ENCODE measurements around the gene ABHD12. TPM values are rescaled to one million over a fixed set of nuclear protein-coding genes. Genes with fewer than 3 reads are reported as not detected.
A peak's percentile ranks its signal among the peaks of the same experiment; 100 is the strongest.

The ABHD12 gene
- total and polyA plus RNA-seq, 2 experiments from 2014 or later, result 69.5 to 187 TPM

GRCh38 chr20:25356271-25356933 is 34.2 kb downstream of the ABHD12 start:
- peak overlapping the region; percentile 54 for H3K27ac ChIP-seq
- H3K4me1 ChIP-seq (ENCODE audit: insufficient read depth), result peaks cover 42% of the 10 kb centered on the region

GRCh38 chr20:25355866-25356265 is 34.8 kb downstream of the ABHD12 start:
- WGBS (ENCODE audit: low lambda C conversion rate, missing lambda C conversion rate), result 95% methylated on average over 2 of the region's 2 CpGs

More at GRCh38 chr20:25356271-25356933, 34.2 kb downstream of the ABHD12 start:
- H3K9me2 ChIP-seq (replicated peaks; ENCODE audit: insufficient read depth), result no peaks in the 10 kb centered on the region
- no peaks in the 10 kb centered on the region for H3K9me3 ChIP-seq (ENCODE audit: low read depth)
- no peaks in the 10 kb centered on the region for H3K27me3 ChIP-seq
- peaks cover 81% of the 10 kb centered on the region for H3K79me2 ChIP-seq
- WGBS (ENCODE audit: low lambda C conversion rate, missing lambda C conversion rate), result 74% methylated on average over 10 of the region's 10 CpGs
- no peak overlapping the region for H3K4me3 ChIP-seq
- no peak overlapping the region for H3K4me2 ChIP-seq
- H2AFZ ChIP-seq, result no peak overlapping the region
- no peak for DNase-seq (ENCODE audit: low spot score)
- TF ChIP-seq EZH2 (IDR thresholded peaks at IDR 0.05; ENCODE audit: borderline replicate concordance), result no peak
- no peak for TF ChIP-seq EZH2phosphoT487 (IDR thresholded peaks at IDR 0.05; ENCODE audit: low read depth, severe bottlenecking, unreplicated experiment)
- no peak for TF ChIP-seq CTCF (IDR thresholded peaks at IDR 0.05; ENCODE audit: poor library complexity)
- H4K20me1 ChIP-seq (ENCODE audit: insufficient read depth, poor library complexity, severe bottlenecking), result peaks cover 3% of the 10 kb centered on the region
- H3K36me3 ChIP-seq (replicated peaks; ENCODE audit: insufficient read depth, low read depth), result no peaks in the 10 kb centered on the region

GRCh38 chr20:25355011-25355595 is 35.5 kb downstream of the ABHD12 start:
- no peak overlapping the region for H2AFZ ChIP-seq
- no peak overlapping the region for H3K4me3 ChIP-seq
- H3K9me2 ChIP-seq (replicated peaks; ENCODE audit: insufficient read depth), result no peaks in the 10 kb centered on the region
- no peak for DNase-seq (ENCODE audit: low spot score)
- peak overlapping the region; percentile 49 for H3K4me2 ChIP-seq
- peaks cover 35% of the 10 kb centered on the region for H3K4me1 ChIP-seq (ENCODE audit: insufficient read depth)
- peaks cover 3% of the 10 kb centered on the region for H4K20me1 ChIP-seq (ENCODE audit: insufficient read depth, poor library complexity, severe bottlenecking)
- WGBS (ENCODE audit: low lambda C conversion rate, missing lambda C conversion rate), result 60% methylated on average over 3 of the region's 3 CpGs
- no peaks in the 10 kb centered on the region for H3K9me3 ChIP-seq (ENCODE audit: low read depth)
- no peak for TF ChIP-seq EZH2 (IDR thresholded peaks at IDR 0.05; ENCODE audit: borderline replicate concordance)
- TF ChIP-seq CTCF (IDR thresholded peaks at IDR 0.05; ENCODE audit: poor library complexity), result no peak
- no peak for TF ChIP-seq EZH2phosphoT487 (IDR thresholded peaks at IDR 0.05; ENCODE audit: low read depth, severe bottlenecking, unreplicated experiment)
- peaks cover 75% of the 10 kb centered on the region for H3K79me2 ChIP-seq
- H3K27me3 ChIP-seq, result no peaks in the 10 kb centered on the region
- peak overlapping the region; percentile 76 for H3K27ac ChIP-seq
- no peaks in the 10 kb centered on the region for H3K36me3 ChIP-seq (replicated peaks; ENCODE audit: insufficient read depth, low read depth)

More at GRCh38 chr20:25355866-25356265, 34.8 kb downstream of the ABHD12 start:
- Histone ChIP-seq H4K20me1 (ENCODE audit: insufficient read depth, poor library complexity, severe bottlenecking) (peaks cover 3% of the 10 kb centered on the region), H3K79me2 (peaks cover 81% of the 10 kb centered on the region), H3K36me3 (replicated peaks; ENCODE audit: insufficient read depth, low read depth) (no peaks in the 10 kb centered on the region), H3K4me2 (no peak overlapping the region), H3K9me2 (replicated peaks; ENCODE audit: insufficient read depth) (no peaks in the 10 kb centered on the region), H3K27me3 (no peaks in the 10 kb centered on the region), H3K9me3 (ENCODE audit: low read depth) (no peaks in the 10 kb centered on the region), H3K4me1 (ENCODE audit: insufficient read depth) (peaks cover 41% of the 10 kb centered on the region), H3K27ac (peak overlapping the region; percentile 76), H2AFZ (no peak overlapping the region), H3K4me3 (no peak overlapping the region)
- no peak for DNase-seq (ENCODE audit: low spot score)
- TF ChIP-seq CTCF (IDR thresholded peaks at IDR 0.05; ENCODE audit: poor library complexity) (no peak), EZH2phosphoT487 (IDR thresholded peaks at IDR 0.05; ENCODE audit: low read depth, severe bottlenecking, unreplicated experiment) (no peak), EZH2 (IDR thresholded peaks at IDR 0.05; ENCODE audit: borderline replicate concordance) (no peak)
